ENCODE data around the gene RBMS2.

Gene RBMS2

DNA sequence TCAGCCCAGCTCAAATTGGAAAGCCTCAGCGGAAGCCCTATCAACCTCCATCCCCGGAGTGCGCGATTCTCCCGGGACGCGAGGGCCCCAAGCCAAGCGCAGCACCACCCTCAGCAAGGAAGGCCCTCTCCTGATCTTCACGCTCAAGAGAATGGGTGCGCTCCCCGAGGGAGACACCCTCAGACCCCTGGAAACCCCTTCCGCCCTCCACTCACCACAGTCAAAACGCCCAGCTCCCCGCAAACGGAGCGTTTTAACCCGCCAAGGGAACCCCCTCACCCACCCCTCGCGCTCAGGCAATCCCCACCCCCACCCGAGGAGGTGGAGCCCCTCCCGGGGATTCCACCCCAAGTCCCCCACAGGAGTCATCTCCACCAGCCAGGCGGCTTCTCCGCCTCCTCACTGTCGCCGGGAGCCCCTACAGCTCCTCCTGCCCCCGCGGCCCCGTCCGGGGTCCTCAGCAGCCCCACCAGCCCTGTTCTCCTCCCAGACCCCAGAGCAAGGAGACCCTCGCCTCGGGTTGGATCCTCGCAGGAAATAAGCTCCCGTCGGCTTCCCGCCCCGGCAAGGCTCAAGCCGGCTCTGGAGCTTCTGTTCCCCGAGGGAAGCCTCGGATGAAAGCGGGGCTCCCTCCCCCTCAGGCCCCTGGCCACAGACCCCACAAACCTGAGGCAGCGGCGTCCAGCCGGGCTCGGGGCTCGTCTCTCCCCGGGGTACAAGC, 108.0 kb downstream of the RBMS2 start:
- TF ChIP-seq CTCF (IDR thresholded peaks at IDR 0.05; ENCODE audit: insufficient read depth, low read length, poor library complexity, severe bottlenecking): no peak
- Histone ChIP-seq H3K4me3 (replicated peaks; ENCODE audit: low read depth, low read length) (peak overlapping the region; percentile 97), H3K36me3 (ENCODE audit: control insufficient read depth, insufficient read depth, low read length) (peaks cover 1% of the 10 kb centered on the region), H3K27me3 (replicated peaks; ENCODE audit: control insufficient read depth, insufficient read depth, low read length) (no peaks in the 10 kb centered on the region)
- DNase-seq (ENCODE audit: extremely low read depth, insufficient read length): peak; percentile 46

DNA sequence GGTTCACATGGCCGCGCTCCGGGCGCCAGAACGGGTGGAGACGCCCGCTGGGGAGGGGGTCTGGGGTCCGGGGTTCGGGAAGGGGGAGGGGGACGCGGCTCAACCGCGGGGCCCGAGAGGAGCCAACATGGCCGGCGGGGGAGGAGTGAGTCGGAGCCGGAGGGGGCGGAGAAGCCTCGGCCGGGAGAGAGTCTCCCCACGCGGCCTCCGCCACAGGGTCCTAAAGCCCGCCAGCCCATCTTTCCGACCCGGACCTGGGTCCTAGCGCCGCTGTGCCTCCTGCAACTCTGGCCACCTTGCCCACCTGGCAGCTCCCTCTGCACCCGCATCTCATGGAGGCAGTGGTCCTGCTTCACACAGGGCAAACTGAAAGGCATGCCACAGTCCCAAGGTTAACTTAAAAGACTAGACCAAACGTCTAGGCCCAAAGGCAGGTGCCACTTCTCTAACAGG, 108.6 kb downstream of the RBMS2 start, which contains the start of gene BAZ2A:
Gene BAZ2A (minus strand): TSS at position 147 of the 453 bp plus-strand sequence. CDS start 12,796 bp downstream, outside the sequence.
- TF ChIP-seq CTCF (IDR thresholded peaks at IDR 0.05; ENCODE audit: insufficient read depth, low read length, poor library complexity, severe bottlenecking): no peak
- peaks cover 1% of the 10 kb centered on the region for H3K36me3 ChIP-seq (ENCODE audit: control insufficient read depth, insufficient read depth, low read length)
- no peaks in the 10 kb centered on the region for H3K27me3 ChIP-seq (replicated peaks; ENCODE audit: control insufficient read depth, insufficient read depth, low read length)
- peak; percentile 84 for DNase-seq (ENCODE audit: extremely low read depth, insufficient read length)
- peak within 1 kb of the TSS; percentile 97 for H3K4me3 ChIP-seq (replicated peaks; ENCODE audit: low read depth, low read length)

DNA sequence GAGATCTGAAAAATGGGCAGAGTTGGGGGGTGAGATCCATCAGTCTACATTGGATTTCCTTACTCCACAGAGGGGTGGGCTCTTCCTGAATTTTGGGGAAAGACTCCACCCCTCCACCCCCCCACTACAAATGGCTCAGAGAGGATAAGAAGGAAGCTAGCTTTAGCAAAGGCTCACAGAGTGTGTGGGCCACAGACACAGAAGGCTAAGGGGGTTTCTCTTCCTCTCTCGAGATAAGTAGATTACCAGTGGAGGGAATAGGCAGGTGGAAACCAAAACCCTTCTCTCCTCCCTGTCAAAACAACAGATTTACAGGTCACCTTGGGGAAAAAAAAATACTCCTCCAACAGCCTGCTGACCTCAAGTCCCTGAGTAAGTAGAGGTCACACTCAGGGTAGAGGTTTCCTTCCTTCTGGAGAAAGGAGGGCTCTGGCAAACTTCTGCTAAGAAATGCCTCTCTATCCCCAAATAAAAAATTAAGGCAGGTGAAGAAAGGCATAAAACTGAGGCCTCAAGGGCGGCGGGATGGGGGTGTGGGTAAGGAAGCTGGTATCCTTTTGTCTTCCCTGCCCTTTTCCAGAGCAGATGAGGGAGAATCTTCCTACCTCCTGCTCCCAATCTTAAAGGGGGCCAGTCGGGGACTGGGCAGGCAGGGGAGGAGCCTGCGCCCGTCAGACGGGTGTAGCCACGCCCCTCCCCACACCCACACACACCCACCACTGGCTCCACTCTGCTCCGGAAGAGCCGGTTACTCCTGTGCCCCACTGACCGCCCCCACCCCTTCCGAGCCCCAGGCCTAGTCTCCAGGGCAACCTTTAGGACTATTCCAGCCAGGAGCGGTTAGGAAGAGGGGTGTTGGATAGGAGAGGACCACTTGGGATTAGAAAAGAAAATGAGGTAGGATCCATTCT, 110.4 kb downstream of the RBMS2 start:
- no peak for TF ChIP-seq CTCF (IDR thresholded peaks at IDR 0.05; ENCODE audit: insufficient read depth, low read length, poor library complexity, severe bottlenecking)
- H3K27me3 ChIP-seq (replicated peaks; ENCODE audit: control insufficient read depth, insufficient read depth, low read length): no peaks in the 10 kb centered on the region
- H3K4me3 ChIP-seq (replicated peaks; ENCODE audit: low read depth, low read length): peak overlapping the region; percentile 45
- H3K36me3 ChIP-seq (ENCODE audit: control insufficient read depth, insufficient read depth, low read length): no peaks in the 10 kb centered on the region; the same call in none of the 2 replicates
- peak; percentile 72 for DNase-seq (ENCODE audit: extremely low read depth, insufficient read length)

GRCh38 chr12:56632701-56633467, 111.3 kb downstream of the RBMS2 start:
- Histone ChIP-seq H3K36me3 (ENCODE audit: control insufficient read depth, insufficient read depth, low read length) (no peaks in the 10 kb centered on the region; the same call in none of the 2 replicates), H3K4me3 (replicated peaks; ENCODE audit: low read depth, low read length) (peak overlapping the region; percentile 86), H3K27me3 (replicated peaks; ENCODE audit: control insufficient read depth, insufficient read depth, low read length) (no peaks in the 10 kb centered on the region)
- TF ChIP-seq CTCF (IDR thresholded peaks at IDR 0.05; ENCODE audit: insufficient read depth, low read length, poor library complexity, severe bottlenecking): no peak
- DNase-seq (ENCODE audit: extremely low read depth, insufficient read length): peak; percentile 29

- Histone ChIP-seq H3K27me3 (replicated peaks; ENCODE audit: control insufficient read depth, insufficient read depth, low read length) (no peaks in the 10 kb centered on the region), H3K36me3 (ENCODE audit: control insufficient read depth, insufficient read depth, low read length) (peaks cover 4% of the 10 kb centered on the region), H3K4me3 (replicated peaks; ENCODE audit: low read depth, low read length) (peak overlapping the region; percentile 86)
- DNase-seq (ENCODE audit: extremely low read depth, insufficient read length): no peak
- no peak for TF ChIP-seq CTCF (IDR thresholded peaks at IDR 0.05; ENCODE audit: insufficient read depth, low read length, poor library complexity, severe bottlenecking)
Measured at GRCh38 chr12:56633468-56634241, 112.0 kb downstream of the RBMS2 start.
